ENCODE measurements around the gene LONRF2. TPM values are rescaled to one million over a fixed set of nuclear protein-coding genes. Genes with fewer than 3 reads are reported as not detected.

LONRF2 gene
- total and polyA plus RNA-seq, 2 of the 13 experiments (the other 11 are each of a cell fraction or from before 2014, with no cell fraction given), result not detected

GRCh38 chr2:100246163-100247145 lies 75.8 kb downstream of the LONRF2 start:
- H3K27me3 ChIP-seq (ENCODE audit: control insufficient read depth in 1 of 2, insufficient read depth in 2 of 2, low read length in 2 of 2), result peaks cover 0 to 16% of the 10 kb centered on the region in 2 experiments; a peak in 2 of 5 replicates
- no peak for TF ChIP-seq ZNF18 (CRISPR knock-in tag; IDR thresholded peaks at IDR 0.05; ENCODE audit: insufficient replicate concordance)
- peak; percentile 36; the same call in 1 of the 2 replicates for TF ChIP-seq STAG1 (CRISPR knock-in tag; IDR thresholded peaks at IDR 0.05)
- peak; percentile 87; the same call in 1 of the 2 replicates for TF ChIP-seq NBN (conservative IDR thresholded peaks at IDR 0.05)
- TF ChIP-seq DRAP1 (CRISPR knock-in tag; IDR thresholded peaks at IDR 0.05), result no peak
- no peak for TF ChIP-seq MBD4 (IDR thresholded peaks at IDR 0.05; ENCODE audit: borderline replicate concordance, low read length)
- TF ChIP-seq FOXA1 (IDR thresholded peaks at IDR 0.05), result 0 out of 2 replicates have a peak, but pooled peaks have one; percentile 7
- TF ChIP-seq FOXA1 (CRISPR knock-in tag; IDR thresholded peaks at IDR 0.05), result no peak
- TF ChIP-seq ATF5 (CRISPR knock-in tag; IDR thresholded peaks at IDR 0.05; ENCODE audit: low read depth), result no peak
- no peak for TF ChIP-seq RAD51 (IDR thresholded peaks at IDR 0.05; ENCODE audit: borderline replicate concordance)
- TF ChIP-seq CTCF (CRISPR knock-in tag; IDR thresholded peaks at IDR 0.05), result peak; percentile 46
- 0 out of 2 replicates have a peak, but pooled peaks have one; percentile 32 for TF ChIP-seq ELF3 (CRISPR knock-in tag; IDR thresholded peaks at IDR 0.05)
- no peak for TF ChIP-seq ATF7 (IDR thresholded peaks at IDR 0.05)
- TF ChIP-seq ATF7 (CRISPR knock-in tag; IDR thresholded peaks at IDR 0.05), result no peak
- peak; percentile 74; the same call in 1 of the 2 replicates for TF ChIP-seq ATM (IDR thresholded peaks at IDR 0.05; ENCODE audit: borderline replicate concordance)
- peak; percentile 60; the same call in 1 of the 2 replicates for TF ChIP-seq SMC3 (IDR thresholded peaks at IDR 0.05; ENCODE audit: low read length)
- TF ChIP-seq IKZF1 (IDR thresholded peaks at IDR 0.05), result peak; percentile 60; the same call in 1 of the 2 replicates
- no peak for TF ChIP-seq PBX2 (CRISPR knock-in tag; IDR thresholded peaks at IDR 0.05)
- TF ChIP-seq MEIS2 (CRISPR knock-in tag; IDR thresholded peaks at IDR 0.05), result no peak
- peak; percentile 52 for TF ChIP-seq ZNF282 (IDR thresholded peaks at IDR 0.05; ENCODE audit: partially characterized antibody)

More at GRCh38 chr2:100246163-100247145, 75.8 kb downstream of the LONRF2 start:
- WGBS (ENCODE audit: low lambda C conversion rate), result 30% methylated on average over 28 of the region's 28 CpGs
- DNase-seq (ENCODE audit: low spot score), result peak; percentile 27
- no peaks in the 10 kb centered on the region for H3K79me2 ChIP-seq (ENCODE audit: insufficient read depth, low read length)
- no TSS peak for BruUV-seq (replicated peaks)
- peak; percentile 80 for FAIRE-seq
- H3K9ac ChIP-seq (ENCODE audit: insufficient read depth, low read depth, low read length), result no peak overlapping the region
- ChIA-PET POLR2A (no interaction called here), CTCF (ENCODE audit: low intra/inter-chr PET ratio, low total read pairs) (interaction anchor here (1.3 to 1.5 kb wide), 2 partner anchors 427 to 687 kb away, joined by 3 to 10 read pairs; no protein-coding TSS in a partner anchor)
- no peaks in the 10 kb centered on the region for H3K4me1 ChIP-seq (ENCODE audit: insufficient read depth, low read length)
- in situ Hi-C loops (cut with HindIII; ENCODE audit: extremely low pct_ligation_motif_present, low pct_unique_long_range_greater_than_20kb) (loop anchor here (5.0 to 10.0 kb wide), 3 partner anchors 432 to 689 kb away; no protein-coding TSS in a partner anchor), intact Hi-C loops (cut with micrococcal nuclease; ENCODE audit: unreplicated experiment) (no loop called here)
- no peak overlapping the region for H2AFZ ChIP-seq (ENCODE audit: low read length)
- H3K9me3 ChIP-seq (ENCODE audit: low read length), result no peaks in the 10 kb centered on the region
- no peaks in the 10 kb centered on the region; the same call in 1 of the 2 replicates for H4K20me1 ChIP-seq (ENCODE audit: insufficient read depth, low read length)
- H3K4me3 ChIP-seq (replicated peaks in 1 of 3; ENCODE audit: insufficient read depth in 1 of 3, low read depth in 2 of 3, low read length in 3 of 3), result no peak overlapping the region
- no peaks in the 10 kb centered on the region for H3K36me3 ChIP-seq (replicated peaks in 1 of 2; ENCODE audit: control insufficient read depth in 1 of 2, insufficient read depth in 2 of 2, low read length in 2 of 2)
- ATAC-seq, result peak; percentile 76
- no peak overlapping the region for H3K27ac ChIP-seq (ENCODE audit: extremely low read length, insufficient read depth, low read length)
- no peak overlapping the region for H3K4me2 ChIP-seq (ENCODE audit: low read depth, low read length)
